PC-3 (cell line): ENCODE measurements around the gene PRKCQ. TPM values are rescaled to one million over a fixed set of nuclear protein-coding genes. Genes with fewer than 3 reads are reported as not detected.

Experiments used
- ATAC-seq: fragments of 200-7000 bp; cut with Tn5 transposase; 2 replicates; pipeline ENCODE4 v1.9.1; 2020; ENCODE audit warnings: mild to moderate bottlenecking, moderate library complexity
- BruUV-seq: library from RNA; stranded (reverse); fragments of 400-500 nt; replicated peaks from 2 replicates; lab custom pipeline; 2021; lab: Mats Ljungman, UMichigan
- CTCF ChIA-PET: fragments of 300-600 bp; sonication (Branson Sonifier 250); formaldehyde crosslinking; loops from one replicate; lab custom pipeline; 2022; ENCODE audit warnings: antibody characterized with exemption; lab: Charles Lee
- POLR2A ChIA-PET: fragments of 300-600 bp; sonication (Branson Sonifier 250); formaldehyde crosslinking; loops from one replicate; lab custom pipeline; 2022; ENCODE audit warnings: antibody characterized with exemption; ENCODE audit not compliant: unreplicated experiment; lab: Charles Lee
- DNase-seq: peaks from one replicate; pipeline ENCODE4 v3.0.0-alpha.2; 2015
- H2AFZ ChIP-seq: fragments of 300-600 bp; sonication (generic); 2 replicates; pipeline ENCODE4 v1.6.0; 2016; ENCODE audit warnings: antibody characterized with exemption, low read length
- H3F3A ChIP-seq: fragments of 300-600 bp; sonication (generic); one replicate; pipeline ENCODE4 v1.6.0; 2017; ENCODE audit warnings: antibody characterized with exemption, low read length, control low read depth, mild to moderate bottlenecking; ENCODE audit not compliant: unreplicated experiment
- H3K27ac ChIP-seq: fragments of 300-600 bp; sonication (generic); 2 replicates; pipeline ENCODE4 v1.5.1; 2016; ENCODE audit warnings: mild to moderate bottlenecking, low read length
- H3K27me3 ChIP-seq: fragments of 300-600 bp; sonication (generic); 2 replicates; pipeline ENCODE4 v1.6.1; 2016; ENCODE audit warnings: low read length, mixed read lengths
- H3K36me3 ChIP-seq: fragments of 300-600 bp; sonication (generic); 2 replicates; pipeline ENCODE4 v1.6.1; 2016; ENCODE audit warnings: low read depth, mixed run types, low read length, mixed read lengths
- H3K4me1 ChIP-seq: fragments of 300-600 bp; sonication (generic); 2 replicates; pipeline ENCODE4 v1.5.1; 2016; ENCODE audit warnings: low read length; ENCODE audit not compliant: insufficient read depth
- H3K4me2 ChIP-seq: fragments of 300-600 bp; sonication (generic); 2 replicates; pipeline ENCODE4 v1.6.0; 2016; ENCODE audit warnings: low read length
- H3K4me3 ChIP-seq: fragments of 300-600 bp; sonication (generic); 2 replicates; pipeline ENCODE4 v1.5.1; 2016; ENCODE audit warnings: mild to moderate bottlenecking, low read length, mixed read lengths
- H3K79me2 ChIP-seq: fragments of 300-600 bp; sonication (generic); 2 replicates; pipeline ENCODE4 v1.6.1; 2017; ENCODE audit warnings: low read length, mixed read lengths
- H3K9ac ChIP-seq: fragments of 300-600 bp; sonication (generic); 2 replicates; pipeline ENCODE4 v1.6.0; 2016; ENCODE audit warnings: mild to moderate bottlenecking, low read length
- H3K9me2 ChIP-seq: fragments of 300-600 bp; sonication (generic); replicated peaks from 2 replicates; pipeline ENCODE4 v1.6.1; 2016; ENCODE audit warnings: mixed run types, low read length, mixed read lengths
- H3K9me3 ChIP-seq: fragments of 300-600 bp; sonication (generic); 2 replicates; pipeline ENCODE4 v1.6.1; 2016; ENCODE audit warnings: low read length, mixed read lengths
- H4K20me1 ChIP-seq: fragments of 300-600 bp; sonication (generic); 2 replicates; pipeline ENCODE4 v1.6.1; 2016; ENCODE audit warnings: low read length, mixed read lengths
- CTCF ChIP-seq: fragments of 300-600 bp; sonication (generic); conservative IDR thresholded peaks from 2 replicates; pipeline ENCODE4 v1.5.1; 2017; ENCODE audit warnings: antibody characterized with exemption, low read depth, mild to moderate bottlenecking, low read length
- EZH2 ChIP-seq: fragments of 300-600 bp; sonication (generic); IDR thresholded peaks from one replicate; pipeline ENCODE4 v1.6.1; 2017; ENCODE audit warnings: antibody characterized with exemption, mild to moderate bottlenecking, low read length; ENCODE audit not compliant: unreplicated experiment
- EZH2phosphoT487 ChIP-seq: fragments of 300-600 bp; sonication (generic); IDR thresholded peaks from 2 replicates; pipeline ENCODE4 v1.6.1; 2018; ENCODE audit warnings: mild to moderate bottlenecking, antibody characterized with exemption, low read length, borderline replicate concordance
- intact Hi-C: fragments of 100-400 bp; cut with micrococcal nuclease; formaldehyde crosslinking; loops from 2 replicates; pipeline ENCODE4 v1.9.0; 2023
- total RNA-seq: library from RNA; depleted of rRNA; stranded (reverse); fragments of >200 nt; gene quantifications from 2 replicates; pipeline ENCODE4 v1.2.3, GENCODE V29; 2014

PRKCQ gene
- total RNA-seq, 1 experiment from 2014 or later: not detected

- DNase-seq (no peak), ATAC-seq (no peak)
- Histone ChIP-seq H3K4me3 (no peak overlapping the region), H3K27ac (no peak overlapping the region), H3K9me3 (no peaks in the 10 kb centered on the region), H3K4me2 (no peak overlapping the region), H3K27me3 (peaks cover 77% of the 10 kb centered on the region), H4K20me1 (no peaks in the 10 kb centered on the region), H3K9me2 (no peaks in the 10 kb centered on the region), H2AFZ (no peak overlapping the region), H3F3A (no peaks in the 10 kb centered on the region), H3K79me2 (no peaks in the 10 kb centered on the region), H3K36me3 (no peaks in the 10 kb centered on the region), H3K9ac (no peak overlapping the region), H3K4me1 (no peaks in the 10 kb centered on the region)
- ChIA-PET CTCF (no interaction called here), POLR2A (no interaction called here)
- intact Hi-C loops: no loop called here
- BruUV-seq: no TSS peak
- no peak for TF ChIP-seq EZH2
- TF ChIP-seq CTCF: no peak
- no peak for TF ChIP-seq EZH2phosphoT487
These were observed 17.0 kb downstream of the PRKCQ start for GRCh38 chr10:6563075-6563474.

- CTCF ChIA-PET: no interaction called here
- Histone ChIP-seq H3K9me2 (no peaks in the 10 kb centered on the region), H3K27me3 (peaks cover 78% of the 10 kb centered on the region)
These were observed 17.9 kb downstream of the PRKCQ start for GRCh38 chr10:6562221-6562620.

More at GRCh38 chr10:6562221-6562620, 17.9 kb downstream of the PRKCQ start:
- Histone ChIP-seq H3K4me1 (no peaks in the 10 kb centered on the region), H4K20me1 (no peaks in the 10 kb centered on the region), H3K79me2 (no peaks in the 10 kb centered on the region), H3K9ac (no peak overlapping the region), H3K27ac (no peak overlapping the region), H3F3A (no peaks in the 10 kb centered on the region), H3K9me3 (no peaks in the 10 kb centered on the region), H3K4me3 (no peak overlapping the region), H3K36me3 (no peaks in the 10 kb centered on the region), H3K4me2 (no peak overlapping the region), H2AFZ (no peak overlapping the region)
- POLR2A ChIA-PET: no interaction called here
- DNase-seq: no peak
- TF ChIP-seq CTCF (no peak), EZH2 (no peak), EZH2phosphoT487 (no peak)
- intact Hi-C loops: no loop called here
- BruUV-seq: no TSS peak
- ATAC-seq: no peak
